Measurements from ENCODE around the gene LAMTOR2.

LAMTOR2 gene

GRCh38 chr1:156099282-156099681 is 44.7 kb downstream of the LAMTOR2 start:
- DNase-seq: no peak

DNA sequence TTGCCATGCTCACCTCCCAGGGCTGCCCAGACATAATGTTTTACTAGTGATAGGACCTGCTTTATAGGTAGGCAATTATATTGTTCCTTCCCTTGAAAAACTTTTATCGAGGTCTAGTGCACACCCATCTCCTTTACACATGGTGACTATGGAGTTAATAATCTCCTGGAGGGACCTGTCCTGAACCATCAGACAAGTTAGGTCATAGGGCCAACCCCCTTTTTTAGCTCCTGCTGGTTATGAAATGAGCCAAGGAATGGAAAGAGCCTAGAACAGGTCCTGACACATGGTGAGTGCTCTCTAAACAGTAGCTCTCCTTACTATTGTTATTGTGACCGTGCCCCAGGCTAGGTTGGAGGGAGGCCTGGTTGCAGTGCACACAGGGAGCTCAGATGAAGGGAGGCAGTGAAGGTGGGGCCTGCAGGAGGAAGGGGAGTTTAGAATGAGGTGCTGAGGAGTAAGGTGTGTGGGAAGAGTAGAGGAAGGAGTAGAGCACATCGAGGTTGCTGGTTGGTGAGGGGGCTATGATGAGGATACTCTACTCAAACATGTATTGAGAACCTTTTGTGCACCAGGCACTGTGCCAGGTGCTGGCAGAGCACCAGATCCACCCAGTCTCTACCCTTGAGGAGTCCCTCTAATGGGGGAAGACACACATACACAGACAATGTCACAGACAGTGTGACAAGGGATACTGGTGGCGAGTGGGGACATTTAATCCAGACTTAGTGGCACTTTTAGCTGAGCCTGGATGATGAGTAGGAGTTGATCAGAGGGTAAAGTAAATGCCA is 45.8 kb downstream of the LAMTOR2 start:
- DNase-seq: no peak

GRCh38 chr1:156101880-156102279 is 47.3 kb downstream of the LAMTOR2 start:
- DNase-seq: no peak

DNA sequence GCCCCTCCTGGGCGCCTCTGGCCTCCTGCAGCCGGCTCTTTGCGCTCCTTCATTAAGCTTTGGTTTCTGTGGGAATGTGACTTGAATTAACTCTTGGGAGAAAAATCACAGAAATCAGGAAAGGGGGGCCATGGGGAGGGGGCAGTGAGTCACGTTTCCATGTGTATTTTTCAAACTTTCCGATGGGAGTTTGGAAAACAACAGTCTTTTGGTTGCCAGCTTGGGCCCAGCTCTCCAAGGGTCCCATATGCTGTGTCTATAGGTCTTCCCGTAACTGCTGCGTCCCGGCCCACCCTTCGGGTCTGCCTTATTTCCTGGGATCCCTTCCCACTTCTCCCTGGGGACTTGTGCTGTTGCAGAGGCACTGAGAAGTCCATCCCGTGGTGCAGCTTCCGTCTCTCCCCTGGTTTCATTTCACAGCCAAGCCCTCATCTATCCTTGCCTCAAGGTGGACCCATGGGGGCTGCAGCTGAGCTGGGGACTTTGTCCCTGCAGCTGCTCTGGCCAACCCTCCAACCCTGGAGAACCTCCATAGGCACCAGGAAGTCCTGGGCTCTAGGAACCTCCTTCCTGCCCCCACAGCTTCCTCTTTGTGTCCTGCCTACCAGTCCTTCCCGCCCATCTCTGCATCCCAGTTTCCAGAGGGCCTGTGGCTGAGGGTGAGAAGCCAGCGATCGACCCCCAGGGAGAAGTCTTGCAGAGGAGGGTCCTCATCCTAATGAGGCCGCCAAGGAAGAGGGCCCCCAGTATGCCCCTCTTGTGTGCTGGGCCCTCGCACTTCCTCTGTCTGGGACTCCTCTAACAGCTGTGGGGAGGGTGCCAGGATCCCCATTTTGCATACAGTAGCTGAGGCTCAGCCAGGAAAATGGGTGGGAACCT is 48.3 kb downstream of the LAMTOR2 start:
- DNase-seq: peak; percentile 67 to 75

- DNase-seq: no peak
Measured at GRCh38 chr1:156103521-156103947, 49.0 kb downstream of the LAMTOR2 start.

GRCh38 chr1:156104065-156104810 is 49.7 kb downstream of the LAMTOR2 start:
- peak; percentile 60 to 63 for DNase-seq

- DNase-seq: no peak
Measured at GRCh38 chr1:156104861-156105832, 50.6 kb downstream of the LAMTOR2 start.

GRCh38 chr1:156106624-156107488 is 52.3 kb downstream of the LAMTOR2 start:
- no peak for DNase-seq

GRCh38 chr1:156108057-156108456 is 53.5 kb downstream of the LAMTOR2 start:
- no peak for DNase-seq

All from inflammatory macrophage (primary cell).